ENCODE data around the gene ESYT3. TPM values are rescaled to one million over a fixed set of nuclear protein-coding genes. Genes with fewer than 3 reads are reported as not detected.
"Not testable (repeated sequence)": the region's sequence is repeated elsewhere in the genome, so short reads cannot be mapped to it uniquely, and the experiment has no call there.

ESYT3 gene
- total and polyA plus RNA-seq, 3 donors from 2014 or later: 1.2 to 5.4 (median 5.2) TPM

DNA sequence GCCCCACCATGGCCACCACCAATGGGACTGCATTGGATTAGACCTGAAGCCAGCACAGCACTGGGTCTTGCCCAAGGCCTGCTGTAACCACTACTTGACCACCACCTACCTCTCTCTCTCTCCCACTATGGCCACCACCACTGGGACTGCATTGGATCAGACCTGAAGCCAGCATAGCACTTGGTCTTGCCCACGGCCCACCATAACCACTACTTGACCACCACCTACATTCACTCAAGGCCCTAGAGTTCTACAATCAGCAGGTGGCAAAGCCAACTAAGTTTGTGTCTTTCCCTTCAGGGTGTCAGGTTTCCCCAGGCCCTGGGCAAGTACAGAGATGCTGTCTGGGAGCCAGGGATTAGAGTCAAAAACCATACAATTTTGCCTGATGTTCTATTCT, 57.6 kb downstream of the ESYT3 start:
- H3K27ac ChIP-seq: no peak overlapping the region
- no peak overlapping the region for H3K4me3 ChIP-seq
- no peaks in the 10 kb centered on the region for H3K36me3 ChIP-seq (ENCODE audit: low read depth, missing control alignments)
- intact Hi-C loops (cut with DNase I; ENCODE audit: low total_unique reads): no loop called here
- TF ChIP-seq POLR2A (IDR thresholded peaks at IDR 0.05): no peak
- TF ChIP-seq, protein P1, sequence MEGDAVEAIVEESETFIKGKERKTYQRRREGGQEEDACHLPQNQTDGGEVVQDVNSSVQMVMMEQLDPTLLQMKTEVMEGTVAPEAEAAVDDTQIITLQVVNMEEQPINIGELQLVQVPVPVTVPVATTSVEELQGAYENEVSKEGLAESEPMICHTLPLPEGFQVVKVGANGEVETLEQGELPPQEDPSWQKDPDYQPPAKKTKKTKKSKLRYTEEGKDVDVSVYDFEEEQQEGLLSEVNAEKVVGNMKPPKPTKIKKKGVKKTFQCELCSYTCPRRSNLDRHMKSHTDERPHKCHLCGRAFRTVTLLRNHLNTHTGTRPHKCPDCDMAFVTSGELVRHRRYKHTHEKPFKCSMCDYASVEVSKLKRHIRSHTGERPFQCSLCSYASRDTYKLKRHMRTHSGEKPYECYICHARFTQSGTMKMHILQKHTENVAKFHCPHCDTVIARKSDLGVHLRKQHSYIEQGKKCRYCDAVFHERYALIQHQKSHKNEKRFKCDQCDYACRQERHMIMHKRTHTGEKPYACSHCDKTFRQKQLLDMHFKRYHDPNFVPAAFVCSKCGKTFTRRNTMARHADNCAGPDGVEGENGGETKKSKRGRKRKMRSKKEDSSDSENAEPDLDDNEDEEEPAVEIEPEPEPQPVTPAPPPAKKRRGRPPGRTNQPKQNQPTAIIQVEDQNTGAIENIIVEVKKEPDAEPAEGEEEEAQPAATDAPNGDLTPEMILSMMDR (IDR thresholded peaks at IDR 0.05): no peak
- H3K9me3 ChIP-seq: no peaks in the 10 kb centered on the region
- no peak for DNase-seq
- H3K4me1 ChIP-seq: no peaks in the 10 kb centered on the region
- 82 to 100% methylated on average over 1 of the region's 1 CpG for WGBS, 2 donors
- no peaks in the 10 kb centered on the region for H3K27me3 ChIP-seq

- no peak overlapping the region for H3K4me3 ChIP-seq
- no peaks in the 10 kb centered on the region for H3K4me1 ChIP-seq
- WGBS, 2 donors: 94 to 97% methylated on average over 2 to 3 of the region's 4 CpGs
- DNase-seq: no peak
- no peaks in the 10 kb centered on the region for H3K27me3 ChIP-seq
- TF ChIP-seq, protein P1 (IDR thresholded peaks at IDR 0.05): no peak
- no peak for TF ChIP-seq POLR2A (IDR thresholded peaks at IDR 0.05)
- no peaks in the 10 kb centered on the region for H3K36me3 ChIP-seq (ENCODE audit: low read depth, missing control alignments)
- no peaks in the 10 kb centered on the region for H3K9me3 ChIP-seq
- intact Hi-C loops (cut with DNase I; ENCODE audit: low total_unique reads): no loop called here
- no peak overlapping the region for H3K27ac ChIP-seq
Measured at GRCh38 chr3:138492980-138493675, 58.7 kb downstream of the ESYT3 start.

- Histone ChIP-seq H3K36me3 (ENCODE audit: low read depth, missing control alignments) (no peaks in the 10 kb centered on the region), H3K27me3 (no peaks in the 10 kb centered on the region), H3K4me1 (no peaks in the 10 kb centered on the region), H3K4me3 (no peak overlapping the region), H3K27ac (no peak overlapping the region), H3K9me3 (no peaks in the 10 kb centered on the region)
- 89 to 96% methylated on average over 3 of the region's 3 CpGs for WGBS, 2 donors
- intact Hi-C loops (cut with DNase I; ENCODE audit: low total_unique reads): no loop called here
- TF ChIP-seq, protein P1 (IDR thresholded peaks at IDR 0.05): no peak
- TF ChIP-seq POLR2A (IDR thresholded peaks at IDR 0.05): no peak
- no peak for DNase-seq
Measured at GRCh38 chr3:138493804-138494606, 59.6 kb downstream of the ESYT3 start.

DNA sequence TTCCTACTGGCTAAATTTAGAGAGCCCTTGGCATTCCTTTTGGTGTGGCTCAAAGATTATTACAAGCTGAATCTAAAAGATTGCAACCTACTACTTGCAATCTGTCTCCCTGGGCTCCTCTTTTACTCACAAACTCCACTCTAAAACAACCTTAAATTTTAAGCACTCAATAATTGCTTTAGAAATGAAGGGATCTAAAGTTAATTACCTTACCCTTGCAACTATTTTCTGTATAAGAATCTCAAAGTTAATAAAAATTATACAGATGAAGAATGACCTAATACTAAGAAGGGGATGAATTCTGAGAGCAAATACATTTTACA, 60.2 kb downstream of the ESYT3 start:
- Histone ChIP-seq H3K9me3 (no peaks in the 10 kb centered on the region), H3K27me3 (no peaks in the 10 kb centered on the region), H3K36me3 (ENCODE audit: low read depth, missing control alignments) (no peaks in the 10 kb centered on the region), H3K4me1 (no peaks in the 10 kb centered on the region), H3K27ac (no peak overlapping the region), H3K4me3 (no peak overlapping the region)
- TF ChIP-seq POLR2A (IDR thresholded peaks at IDR 0.05): no peak
- TF ChIP-seq, protein P1 (IDR thresholded peaks at IDR 0.05): no peak
- DNase-seq: no peak
- intact Hi-C loops (cut with DNase I; ENCODE audit: low total_unique reads): no loop called here

DNA sequence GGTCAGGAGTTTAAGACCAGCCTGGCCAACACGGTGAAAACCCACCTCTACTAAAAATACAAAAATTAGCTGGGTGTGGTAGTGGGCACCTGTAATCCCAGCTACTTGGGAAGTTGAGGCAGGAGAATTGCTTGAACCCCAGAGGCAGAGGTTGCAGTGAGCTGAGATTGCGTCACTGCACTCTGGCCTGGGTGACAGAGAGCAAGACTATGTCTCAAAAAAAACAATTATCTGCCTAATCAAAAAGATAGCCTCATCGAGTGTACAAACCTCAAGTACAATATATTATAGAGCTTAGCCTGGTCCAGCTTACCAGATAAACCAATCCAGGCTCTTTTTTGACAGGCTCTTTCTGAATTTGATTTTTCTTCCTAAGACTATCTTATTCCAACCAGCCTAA, 61.2 kb downstream of the ESYT3 start:
- H3K36me3 ChIP-seq (ENCODE audit: low read depth, missing control alignments); H3K27me3 ChIP-seq; intact Hi-C loops (cut with DNase I; ENCODE audit: low total_unique reads); H3K4me1 ChIP-seq; H3K4me3 ChIP-seq; H3K9me3 ChIP-seq; DNase-seq; H3K27ac ChIP-seq: not testable (repeated sequence)
- WGBS, 2 donors: 88 to 96% methylated on average over 3 of the region's 3 CpGs
